GM19372 (cell line): ENCODE data around the gene FSTL1.

Source experiments
- ATAC-seq: cut with Tn5 transposase; IDR thresholded peaks from one replicate; pipeline ENCODE4 v1.9.1; 2021; ENCODE audit warnings: mild to moderate bottlenecking, low read depth, moderate library complexity; ENCODE audit not compliant: unreplicated experiment

FSTL1 gene

DNA sequence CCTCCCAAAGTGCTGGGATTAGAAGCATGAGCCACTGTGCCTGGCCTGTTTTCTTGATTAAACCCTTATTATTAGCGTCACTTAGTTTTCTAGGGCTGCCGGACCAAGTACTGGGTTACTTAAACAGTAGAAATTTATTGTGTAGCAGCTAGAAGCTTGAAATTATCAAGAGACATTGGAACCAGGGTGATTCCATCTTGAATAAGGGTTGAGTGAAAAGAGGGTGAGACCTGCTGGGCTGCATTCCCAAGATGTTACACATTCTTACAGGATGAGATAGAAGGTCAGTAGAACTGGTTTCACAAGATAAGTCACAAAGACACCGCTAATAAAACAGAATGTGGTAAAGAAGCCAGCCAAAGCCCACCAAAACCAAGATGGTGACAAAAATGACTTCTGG, 18.6 kb upstream of the FSTL1 start:
- no peak for ATAC-seq

DNA sequence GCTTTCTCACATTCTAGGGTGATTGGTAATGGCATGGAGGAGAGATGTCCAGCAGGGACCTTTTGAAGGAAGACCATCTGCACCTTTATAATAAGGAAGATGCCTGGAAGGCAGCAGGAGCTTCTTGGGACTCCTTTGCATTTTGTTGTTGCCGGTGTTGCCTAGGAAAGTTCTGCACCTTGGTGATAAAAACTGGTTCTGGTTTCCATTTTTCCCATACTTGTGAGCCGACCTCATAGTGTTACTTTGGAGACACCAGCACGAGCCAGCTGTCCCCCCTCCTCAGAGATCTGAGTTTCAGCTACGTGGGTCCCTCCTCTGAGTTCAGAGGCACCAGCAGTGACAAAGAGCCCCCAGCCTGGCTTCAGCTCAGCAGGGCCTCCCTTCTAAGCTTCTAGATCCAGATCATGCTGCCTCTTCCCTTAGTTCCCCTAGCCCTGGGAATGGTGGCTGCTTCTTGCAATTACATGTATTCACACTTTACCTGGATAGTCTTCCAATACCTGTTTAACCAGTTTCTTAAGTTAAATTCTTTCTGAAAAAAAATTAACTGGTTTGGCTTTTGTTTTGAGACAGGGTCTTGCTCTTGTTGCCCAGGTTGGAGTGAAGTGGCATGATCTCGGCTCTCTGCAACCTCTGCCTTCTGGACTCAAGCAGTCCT, 18.0 kb upstream of the FSTL1 start:
- no peak for ATAC-seq

DNA sequence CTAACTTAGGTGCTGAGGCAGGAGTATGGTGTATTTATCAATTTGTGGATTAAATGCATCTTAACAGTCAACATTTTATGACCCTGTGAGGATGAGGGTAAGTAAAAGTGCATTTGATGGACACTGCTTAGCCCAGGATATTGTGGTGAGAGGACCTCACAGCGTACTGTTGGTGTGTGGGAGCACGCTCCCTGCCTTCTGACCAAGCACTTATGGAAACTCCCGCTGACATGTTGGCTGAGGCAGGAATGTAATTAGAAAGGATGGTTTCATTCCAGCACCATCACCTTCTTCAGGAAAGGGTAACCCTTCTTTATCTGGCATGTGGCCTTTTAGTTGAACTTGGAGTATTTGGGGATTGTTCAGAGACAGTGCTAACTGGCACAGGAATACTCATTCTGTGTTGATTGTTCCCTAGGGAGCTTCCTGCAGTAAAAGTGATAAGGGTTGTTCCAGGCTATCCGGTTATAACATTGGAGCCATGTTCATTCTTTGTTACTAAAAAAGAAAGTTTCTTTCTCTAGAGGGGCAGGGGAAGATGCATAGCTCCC, 11.7 kb upstream of the FSTL1 start:
- no peak for ATAC-seq

DNA sequence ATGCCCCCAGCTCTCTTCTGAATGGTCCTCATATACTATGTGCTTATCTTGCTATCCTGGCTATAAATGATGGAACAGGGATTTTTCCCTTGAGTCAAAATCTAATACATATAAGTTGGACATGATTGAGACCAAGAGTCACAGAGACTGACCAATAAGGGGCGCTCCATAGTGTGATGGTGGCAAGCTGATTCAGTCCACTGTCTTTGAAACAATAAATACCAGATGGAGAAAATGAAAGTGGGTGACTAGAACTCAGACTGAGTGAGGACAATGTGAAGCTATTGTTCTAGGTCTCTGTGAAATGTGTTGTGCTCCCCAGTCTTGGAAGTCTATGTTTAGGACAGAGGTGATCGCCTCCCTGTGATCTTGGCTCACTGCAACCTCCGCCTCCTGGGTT, 10.6 kb upstream of the FSTL1 start:
- ATAC-seq, result no peak

GRCh38 chr3:120460862-120461261, 10.1 kb upstream of the FSTL1 start:
- ATAC-seq, result no peak

DNA sequence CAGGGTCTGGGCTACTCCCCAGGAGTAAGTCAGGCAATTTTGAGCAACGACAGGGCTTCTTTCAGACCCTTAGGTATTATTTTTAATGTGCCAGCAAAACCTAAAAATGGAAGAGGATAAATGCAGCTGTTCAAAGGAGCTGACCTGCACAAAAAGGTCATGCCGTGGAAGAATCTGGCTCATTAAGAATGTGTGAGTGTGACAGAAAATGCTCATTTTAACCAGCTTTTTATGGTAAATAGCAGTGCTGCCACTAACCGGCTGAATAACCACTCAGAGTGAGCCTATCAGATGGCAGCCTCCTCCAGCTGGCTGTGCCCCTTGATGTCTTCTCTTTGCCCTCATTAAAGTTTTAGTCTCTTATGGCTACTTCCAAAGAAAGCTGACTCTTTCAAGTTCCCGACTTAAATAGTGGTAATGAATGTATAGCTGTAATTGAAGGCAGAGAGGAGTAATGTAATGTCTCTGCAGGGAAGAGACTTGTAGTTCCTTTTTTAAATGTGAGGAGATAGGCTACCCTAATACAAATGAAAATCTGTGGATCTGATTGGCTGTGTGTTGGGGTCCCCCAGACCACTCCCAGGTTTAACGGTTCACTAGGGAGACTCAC, 9.5 kb upstream of the FSTL1 start:
- ATAC-seq, result no peak

- ATAC-seq, result no peak
Measured at GRCh38 chr3:120459196-120459595, 8.4 kb upstream of the FSTL1 start.

DNA sequence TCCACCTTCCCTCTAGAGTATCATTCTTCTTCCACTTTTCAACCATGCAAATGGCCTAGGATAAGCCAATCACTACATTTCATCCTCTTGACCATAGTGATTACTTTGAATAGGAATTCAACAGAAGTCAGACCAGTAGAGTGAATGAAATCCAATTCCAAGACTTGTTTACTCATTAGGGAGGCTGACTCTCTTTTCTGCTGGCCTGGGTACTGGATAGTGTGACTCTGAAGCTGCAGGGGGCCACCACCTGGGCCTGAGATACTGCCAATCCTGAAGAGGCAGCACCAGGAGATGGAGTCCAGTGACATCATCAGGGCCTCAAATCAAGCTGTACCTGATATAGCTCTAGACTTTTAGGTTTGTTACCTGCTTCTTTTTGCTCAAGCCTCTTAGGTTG, 7.0 kb upstream of the FSTL1 start:
- no peak for ATAC-seq

DNA sequence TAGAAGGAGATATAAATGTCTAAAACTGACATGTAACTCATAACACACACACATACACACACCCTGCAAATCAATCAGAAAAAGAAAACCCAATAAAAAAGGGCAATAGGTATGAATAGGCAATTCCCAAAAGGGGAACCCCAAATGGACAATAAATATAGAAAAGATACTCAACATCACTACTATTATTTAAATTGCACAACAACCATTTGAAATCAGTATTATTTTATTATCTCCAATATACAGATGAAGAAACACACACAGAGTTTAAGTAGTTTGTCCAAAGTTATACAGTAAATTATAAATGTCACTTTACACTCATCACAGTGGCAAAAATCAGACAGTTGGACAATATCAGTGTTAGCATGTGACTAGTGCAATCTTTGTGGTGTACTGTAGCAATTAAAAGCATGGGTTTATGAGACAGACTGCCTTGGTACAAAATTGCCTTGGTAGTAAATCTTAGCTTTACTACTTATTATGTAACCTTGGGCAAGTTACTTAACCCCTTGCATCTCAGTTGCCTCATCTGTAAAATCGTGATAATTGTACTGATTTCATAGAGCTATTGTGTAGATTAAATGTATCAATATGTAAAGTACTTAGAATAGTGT, 3.4 kb upstream of the FSTL1 start:
- ATAC-seq, result no peak

- ATAC-seq, result no peak
Measured at GRCh38 chr3:120452816-120453215, 2.0 kb upstream of the FSTL1 start.

GRCh38 chr3:120451806-120452205, 1.0 kb upstream of the FSTL1 start:
- ATAC-seq, result no peak

DNA sequence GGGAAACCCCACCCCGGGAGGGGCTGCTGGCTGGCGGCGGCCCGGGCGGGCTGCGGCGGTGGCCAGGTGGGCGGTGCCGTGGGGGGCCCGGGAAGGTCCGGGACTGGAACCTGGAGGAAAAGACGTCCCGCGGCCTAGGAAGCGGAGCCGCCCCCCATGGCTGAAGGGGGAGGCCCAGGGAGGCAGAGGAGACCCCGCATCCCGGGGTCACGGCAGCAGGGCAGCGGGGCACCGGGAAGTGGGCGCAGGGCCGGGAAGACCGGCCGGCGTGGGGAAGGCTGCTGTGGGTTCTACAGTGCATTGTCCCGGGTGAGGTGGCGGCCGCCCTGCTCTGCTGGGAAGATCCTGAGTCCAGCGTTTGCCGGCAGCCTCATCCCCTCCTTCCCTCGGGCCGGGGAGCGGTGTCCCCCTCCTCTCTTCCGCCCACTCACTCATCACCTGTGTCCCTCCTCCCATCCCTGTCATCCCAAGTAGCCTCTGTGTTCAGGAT, 525 bp upstream of the FSTL1 start:
- no peak for ATAC-seq

- no peak for ATAC-seq
Measured at GRCh38 chr3:120449701-120450599, 842 bp downstream of the FSTL1 start.

DNA sequence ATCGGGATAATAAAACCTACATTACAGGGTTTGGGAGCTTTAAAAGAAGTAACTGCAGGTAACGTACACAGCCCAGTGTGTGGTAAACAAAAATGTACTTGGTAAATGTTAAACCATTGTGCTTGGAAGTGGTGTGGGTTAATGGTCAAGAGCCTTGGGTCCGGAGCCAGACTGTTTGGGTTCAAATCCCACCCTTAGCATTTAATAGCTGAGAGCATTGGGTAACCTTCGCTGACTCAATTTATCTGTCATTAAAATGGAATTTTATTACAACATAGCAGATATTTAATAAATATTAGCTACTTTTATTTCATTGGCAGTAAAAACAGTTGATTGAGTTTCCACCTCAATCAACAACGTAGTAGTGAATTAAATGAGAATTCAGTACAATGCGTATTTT, 1.5 kb downstream of the FSTL1 start:
- ATAC-seq, result no peak

GRCh38 chr3:120448756-120449155, 2.0 kb downstream of the FSTL1 start:
- ATAC-seq, result no peak

GRCh38 chr3:120446891-120447668, 3.7 kb downstream of the FSTL1 start:
- no peak for ATAC-seq

DNA sequence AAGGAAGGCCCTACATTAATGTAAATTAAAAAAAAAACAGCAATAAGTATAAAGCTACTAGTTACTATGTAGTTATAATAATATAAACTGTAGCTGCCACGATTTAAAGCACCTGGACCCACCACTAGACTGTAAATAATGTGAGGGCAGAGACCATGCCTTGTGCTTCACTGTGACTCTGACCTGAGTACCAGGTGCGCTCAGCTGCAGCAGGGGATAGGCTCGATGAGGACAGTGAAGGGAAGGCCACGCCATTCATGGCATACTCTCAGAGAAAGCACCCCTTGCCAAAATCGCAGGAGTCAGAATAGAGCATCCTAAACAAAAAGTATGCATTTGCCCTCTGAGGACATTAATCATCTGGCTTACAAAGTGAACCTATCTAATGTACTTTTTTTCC, 5.1 kb downstream of the FSTL1 start:
- ATAC-seq, result no peak

GRCh38 chr3:120443626-120444123, 7.1 kb downstream of the FSTL1 start:
- ATAC-seq, result no peak

DNA sequence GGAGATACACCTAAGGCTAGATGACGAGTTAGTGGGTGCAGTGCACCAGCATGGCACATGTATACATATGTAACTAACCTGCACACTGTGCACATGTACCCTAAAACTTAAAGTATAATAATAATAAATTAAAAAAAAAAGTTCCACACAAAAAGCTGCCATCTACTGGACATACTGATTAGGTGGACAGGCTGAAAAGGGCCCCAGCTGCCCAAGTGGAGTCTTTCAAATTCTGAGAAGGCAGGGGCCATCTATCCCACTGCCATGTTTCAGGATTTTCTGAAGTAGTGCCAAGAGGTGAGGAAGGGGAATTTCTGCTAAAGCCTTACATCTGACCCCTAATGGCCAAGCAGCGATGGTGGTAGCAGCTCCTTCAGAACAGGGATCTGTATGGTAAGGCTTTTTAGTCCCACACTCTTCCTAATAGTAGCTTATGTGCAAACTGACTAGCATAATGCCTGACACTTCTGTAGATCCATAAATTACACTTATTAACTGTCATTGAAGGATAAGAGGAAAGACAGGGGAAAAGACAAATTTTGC, 7.7 kb downstream of the FSTL1 start:
- no peak for ATAC-seq
